Brain pericyte (primary cell): Measurements from ENCODE around the gene CROCC2.

Source experiments
- DNase-seq: peaks from one replicate; pipeline ENCODE4 v3.0.0-alpha.2; 2012; ENCODE audit warnings: low read depth, low spot score

The CROCC2 gene

DNA sequence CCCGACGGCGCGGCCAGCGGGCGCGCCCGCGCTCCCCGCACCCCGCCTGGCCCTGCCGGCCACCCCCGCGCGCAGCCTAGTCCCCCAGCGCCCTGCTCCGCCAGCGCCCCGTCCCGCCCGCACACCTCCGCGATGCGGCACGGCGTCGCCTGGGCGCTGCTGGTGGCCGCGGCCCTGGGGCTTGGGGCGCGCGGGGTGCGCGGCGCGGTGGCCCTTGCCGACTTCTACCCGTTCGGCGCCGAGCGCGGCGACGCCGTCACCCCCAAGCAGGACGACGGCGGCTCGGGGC lies 92.5 kb downstream of the CROCC2 start:
- DNase-seq = no peak

DNA sequence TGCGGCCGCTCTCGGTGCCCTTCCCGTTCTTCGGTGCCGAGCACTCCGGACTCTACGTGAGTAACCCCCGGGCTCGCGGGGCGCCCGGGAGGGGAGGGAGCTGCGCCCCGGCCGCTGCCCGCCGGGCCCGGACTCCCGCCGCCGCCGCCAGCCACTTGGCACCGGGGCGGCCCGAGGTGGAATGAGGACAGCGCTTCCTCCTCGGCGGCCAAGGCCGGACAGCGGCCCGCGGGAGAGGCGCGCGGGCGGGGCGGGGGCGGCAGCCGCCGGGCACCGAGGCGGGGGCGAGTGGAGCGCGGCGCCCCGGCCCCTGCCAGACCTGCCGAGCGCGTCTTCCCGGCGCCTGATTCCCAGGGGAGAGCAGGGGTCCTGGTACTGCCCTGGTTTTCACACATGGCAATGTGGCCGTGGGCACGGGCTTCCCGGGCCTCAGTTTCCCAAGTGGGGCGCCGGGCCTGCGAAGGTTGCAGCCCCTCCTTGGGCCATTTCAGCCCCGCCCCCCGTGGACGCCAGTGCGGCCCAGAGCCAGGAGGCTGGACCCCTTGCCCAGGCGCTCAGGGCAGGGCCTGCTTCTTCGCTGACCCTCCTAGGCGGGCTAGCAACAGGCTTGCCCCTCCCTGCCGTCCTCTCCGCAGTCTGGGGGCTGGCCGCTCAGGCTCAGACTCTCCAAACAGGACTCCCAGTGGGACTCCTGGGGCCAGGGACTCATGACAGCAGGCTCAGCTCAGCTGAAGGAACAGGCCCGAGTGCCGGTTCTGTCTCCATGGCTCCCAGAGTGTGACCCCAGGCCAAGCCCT lies 93.1 kb downstream of the CROCC2 start:
- DNase-seq = no peak

DNA sequence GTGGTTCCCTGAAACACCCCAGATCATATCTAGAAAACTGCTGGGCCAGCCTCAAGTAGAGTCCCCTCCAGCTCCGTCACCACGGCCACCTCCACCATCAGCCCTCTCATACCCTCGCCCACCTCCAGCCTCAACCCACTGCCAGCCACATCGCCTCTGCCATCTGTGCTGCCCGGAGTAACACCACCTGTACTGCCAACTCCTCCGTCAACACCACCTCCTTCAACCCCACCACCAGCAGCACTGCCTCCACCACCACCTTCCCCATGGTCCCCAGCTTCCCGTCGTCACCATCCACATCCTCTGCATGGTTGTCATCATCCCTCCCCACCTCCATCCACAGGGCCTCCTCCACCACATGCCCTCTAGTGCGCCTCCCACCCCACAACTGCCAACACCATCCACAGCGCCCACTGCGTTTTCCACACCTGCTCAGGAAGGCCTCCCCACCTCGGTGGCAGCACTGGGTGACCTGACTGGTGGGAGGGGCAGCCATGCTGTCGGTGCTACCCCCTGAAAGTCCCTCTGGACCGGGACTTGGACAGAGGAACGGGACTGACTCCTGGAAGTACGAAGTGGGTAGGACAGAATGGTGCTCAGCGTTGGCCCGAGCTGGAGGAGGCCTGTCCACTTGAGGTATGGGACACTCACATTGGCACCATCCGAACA lies 93.9 kb downstream of the CROCC2 start:
- DNase-seq = no peak

DNA sequence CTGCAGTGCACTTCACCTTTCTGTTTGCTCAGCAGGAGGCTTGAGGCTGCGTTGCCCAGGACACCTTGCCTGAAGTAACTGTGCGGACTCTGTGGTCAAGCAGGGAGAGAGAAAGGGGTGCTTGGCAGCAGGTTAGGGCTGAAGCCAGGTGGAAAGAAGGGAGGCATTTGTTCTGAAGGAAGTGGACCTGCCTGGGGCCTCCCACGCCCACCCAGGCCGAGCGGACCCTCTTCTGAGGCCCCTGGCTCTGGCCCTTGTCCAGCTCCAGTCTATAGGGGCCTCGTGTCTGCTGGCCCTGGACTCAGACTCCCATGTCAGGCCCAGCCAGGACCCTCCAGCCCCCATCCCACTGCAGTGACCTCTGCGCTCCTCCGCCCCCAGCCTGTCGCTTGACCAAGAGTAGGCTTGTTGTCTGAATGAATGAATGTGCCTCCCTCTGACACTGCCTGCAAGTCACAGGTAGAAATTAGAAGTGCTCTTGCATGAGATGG lies 94.7 kb downstream of the CROCC2 start:
- DNase-seq = no peak

DNA sequence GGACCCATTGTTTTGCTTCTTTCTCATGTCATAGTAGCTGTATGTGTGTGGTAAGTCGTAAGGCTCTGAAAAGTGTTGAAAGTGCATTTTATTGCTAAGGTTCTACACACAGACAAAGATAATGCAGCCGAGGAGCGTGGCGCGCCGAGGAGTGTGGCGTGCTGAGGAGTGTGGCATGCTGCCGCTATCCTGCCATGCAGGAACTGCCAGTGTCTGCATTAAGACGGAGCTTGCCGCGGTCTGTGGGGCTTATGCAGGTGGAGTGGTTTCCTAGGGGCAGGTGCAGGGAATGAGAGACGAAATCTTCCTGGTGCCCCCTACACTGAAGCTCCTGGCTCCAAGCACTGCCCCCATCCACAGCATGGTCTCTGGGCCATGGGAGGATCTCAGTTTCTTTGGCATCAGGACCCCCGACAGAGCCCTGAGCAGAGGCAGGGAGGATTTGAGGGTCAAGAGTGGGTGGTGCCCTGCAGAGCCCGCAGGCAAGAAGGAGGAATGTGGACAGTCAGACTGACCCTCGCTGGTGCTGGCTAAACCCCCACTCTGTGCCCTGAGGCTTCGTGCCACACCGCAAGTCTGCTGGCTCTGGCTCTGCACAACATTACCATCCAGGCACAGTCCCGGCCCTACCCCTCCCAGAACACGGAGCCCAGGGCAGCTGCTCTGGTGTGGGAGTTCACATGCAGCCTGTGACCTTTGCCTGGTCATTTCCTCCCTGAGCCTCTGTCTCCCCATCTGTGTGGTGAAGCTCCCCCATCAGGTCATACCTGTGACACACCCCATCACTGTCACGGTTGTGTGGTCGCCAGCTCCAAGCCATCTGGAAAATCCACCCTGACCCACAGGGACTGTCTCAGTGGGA lies 95.5 kb downstream of the CROCC2 start:
- no peak for DNase-seq

DNA sequence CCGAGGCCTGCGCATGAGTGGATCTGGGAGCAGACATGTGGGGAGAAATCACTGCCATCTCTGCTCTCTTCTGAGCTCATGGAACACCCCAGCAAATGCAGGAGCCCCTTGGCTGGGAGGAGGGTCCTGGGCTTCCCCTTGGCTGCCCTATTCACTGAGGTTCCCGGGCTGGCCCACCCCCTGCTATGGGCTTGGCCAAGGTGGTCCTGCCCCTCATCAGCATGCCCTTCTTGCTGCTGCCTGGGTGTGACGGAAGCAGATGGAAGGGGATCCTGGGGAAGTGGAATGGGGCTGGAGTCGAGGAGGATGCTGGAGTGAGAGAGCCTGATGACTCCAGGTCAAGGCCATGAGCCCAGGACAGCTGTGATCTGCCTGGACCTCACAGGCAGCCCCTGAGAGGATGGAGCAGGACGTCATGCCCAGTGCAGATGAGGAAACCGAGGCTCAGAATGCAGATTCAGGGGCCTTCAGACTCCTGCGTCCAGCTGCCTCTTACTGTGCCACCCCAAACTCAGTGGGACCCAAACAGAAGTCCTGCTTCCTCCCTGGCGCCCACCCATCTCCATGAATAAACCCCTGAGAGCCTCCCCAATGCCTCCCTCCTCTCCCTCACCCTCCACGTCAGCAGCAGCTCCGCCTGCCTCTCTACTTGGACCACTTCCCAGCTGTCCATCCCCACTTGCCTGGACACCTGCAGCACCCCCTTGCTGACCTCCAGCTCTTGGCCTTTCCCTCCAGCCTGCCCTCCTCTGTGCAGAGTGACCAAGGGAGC lies 96.3 kb downstream of the CROCC2 start:
- DNase-seq = no peak

DNA sequence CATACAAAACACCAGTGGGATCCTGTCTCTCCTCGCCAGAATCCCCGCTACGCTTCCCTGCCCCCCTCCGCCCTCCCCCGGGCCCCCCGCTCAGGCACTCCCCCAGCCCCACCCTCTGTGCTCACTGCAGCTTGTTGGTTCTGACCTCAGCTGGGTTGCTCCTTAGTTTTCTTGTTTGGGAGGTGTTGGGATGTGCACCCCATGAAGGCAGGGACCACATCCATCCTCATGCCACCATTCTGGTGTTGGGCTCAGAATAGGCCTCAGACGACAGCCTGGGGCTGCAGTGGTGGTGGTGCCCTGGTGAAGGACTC lies 96.9 kb downstream of the CROCC2 start:
- no peak for DNase-seq

DNA sequence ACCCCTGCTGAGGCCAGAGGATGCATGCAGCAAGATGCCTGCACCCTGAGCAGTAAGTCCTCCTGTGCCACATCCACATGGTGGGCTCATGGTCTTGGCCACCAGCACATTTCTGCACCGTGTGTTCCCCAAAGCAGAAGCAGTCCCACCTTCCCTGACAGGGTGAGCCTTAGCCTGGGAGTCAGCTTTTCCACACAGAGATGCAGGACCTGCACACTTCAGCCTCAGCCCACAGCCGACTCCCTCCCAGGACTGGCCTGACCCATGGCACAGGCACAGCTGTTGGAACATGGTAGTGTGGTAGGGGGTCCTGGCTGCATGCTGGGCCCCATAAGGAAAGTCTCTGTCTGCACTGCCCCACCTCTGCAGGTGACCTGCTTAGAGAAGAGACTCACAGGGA lies 97.2 kb downstream of the CROCC2 start:
- DNase-seq = no peak

DNA sequence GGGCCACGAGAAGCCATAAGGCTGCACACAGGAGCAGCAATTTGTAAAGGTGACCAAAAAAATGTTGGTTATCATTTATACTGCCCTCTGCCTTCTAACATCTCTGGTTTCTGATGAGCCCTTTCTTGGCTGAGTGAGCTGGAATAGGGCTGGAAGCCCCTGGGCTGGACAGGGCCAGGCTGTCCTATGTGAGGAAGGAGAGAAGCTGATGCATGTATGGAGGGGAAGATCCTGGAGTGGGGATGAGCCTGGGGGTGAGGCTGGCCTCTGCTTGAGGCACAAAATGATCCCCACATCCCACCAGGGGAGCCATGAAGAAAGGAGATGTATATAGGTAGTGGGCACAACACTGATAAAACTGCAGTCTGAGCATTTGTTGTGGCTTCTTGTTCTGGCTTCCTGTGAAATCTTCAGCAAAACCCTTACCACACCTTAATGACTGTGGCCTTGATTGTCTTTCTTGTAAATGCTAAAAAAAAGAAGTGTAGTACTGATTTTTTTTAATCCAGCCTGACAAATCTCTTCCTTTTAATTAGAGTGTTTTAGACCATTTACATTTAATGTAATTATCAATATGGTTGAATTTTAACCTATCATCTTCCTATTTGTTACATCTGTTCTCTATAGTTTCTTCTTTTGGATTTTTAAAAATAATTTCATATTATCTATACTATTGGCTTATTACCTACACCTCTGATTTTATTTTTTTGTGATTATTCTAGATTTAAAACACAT lies 97.9 kb downstream of the CROCC2 start:
- DNase-seq = no peak

DNA sequence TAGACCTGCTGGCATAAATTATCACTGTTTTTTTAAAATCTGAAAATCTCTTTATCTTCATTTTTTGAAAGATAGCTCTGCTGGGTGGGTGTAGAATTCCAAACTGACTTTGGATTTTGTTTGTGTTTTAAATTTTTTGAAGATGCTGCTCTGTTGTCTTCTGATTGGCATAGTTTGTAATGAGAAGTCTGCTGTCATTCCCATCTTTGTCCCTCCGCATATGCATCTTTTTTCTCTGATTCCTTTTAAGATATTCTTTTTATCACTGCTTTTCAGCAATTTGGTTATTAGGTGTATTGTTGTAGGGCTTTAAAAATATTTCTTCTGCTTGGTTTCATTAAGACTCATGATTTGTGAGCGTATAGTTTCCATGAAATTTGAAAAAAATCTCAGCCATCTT lies 99.4 kb downstream of the CROCC2 start:
- DNase-seq = no peak

DNA sequence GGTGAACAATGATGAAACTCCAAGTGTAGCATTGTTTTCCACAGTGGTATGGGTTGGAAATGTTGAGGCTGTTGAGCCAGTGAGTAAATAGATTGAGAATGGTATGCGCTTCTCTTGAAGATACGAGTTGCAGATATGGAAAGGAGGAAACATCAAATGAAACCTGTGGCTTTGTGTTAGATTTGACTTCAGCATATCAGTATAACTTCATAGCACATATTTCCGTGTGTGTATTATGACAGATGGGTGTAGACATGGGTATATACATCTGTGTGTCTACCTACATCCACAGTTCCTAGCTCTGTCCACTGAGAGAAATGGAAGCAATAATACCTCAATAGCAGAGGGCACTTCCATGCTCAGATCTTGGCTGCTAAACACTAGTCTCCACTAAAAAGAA lies 100.3 kb downstream of the CROCC2 start:
- DNase-seq = no peak

DNA sequence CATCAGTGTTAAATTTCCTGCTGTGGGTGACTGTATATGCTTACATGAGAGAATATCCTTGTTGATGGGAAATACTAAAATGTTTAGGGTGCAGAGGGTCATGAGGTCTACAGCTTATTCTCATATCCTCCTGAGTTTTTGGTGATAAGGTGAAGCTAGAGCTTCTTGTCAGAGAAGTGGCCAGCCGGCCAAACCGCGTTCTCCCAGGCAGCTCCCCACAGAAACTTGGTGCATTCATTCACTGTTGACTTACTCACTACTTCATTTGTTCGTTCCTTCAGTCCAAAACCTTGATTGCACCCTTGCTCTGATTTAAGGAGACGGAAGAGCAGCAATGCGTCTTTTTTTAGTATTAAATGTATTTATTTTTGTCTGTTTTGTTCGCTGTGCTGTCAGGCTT lies 101.0 kb downstream of the CROCC2 start:
- no peak for DNase-seq

DNA sequence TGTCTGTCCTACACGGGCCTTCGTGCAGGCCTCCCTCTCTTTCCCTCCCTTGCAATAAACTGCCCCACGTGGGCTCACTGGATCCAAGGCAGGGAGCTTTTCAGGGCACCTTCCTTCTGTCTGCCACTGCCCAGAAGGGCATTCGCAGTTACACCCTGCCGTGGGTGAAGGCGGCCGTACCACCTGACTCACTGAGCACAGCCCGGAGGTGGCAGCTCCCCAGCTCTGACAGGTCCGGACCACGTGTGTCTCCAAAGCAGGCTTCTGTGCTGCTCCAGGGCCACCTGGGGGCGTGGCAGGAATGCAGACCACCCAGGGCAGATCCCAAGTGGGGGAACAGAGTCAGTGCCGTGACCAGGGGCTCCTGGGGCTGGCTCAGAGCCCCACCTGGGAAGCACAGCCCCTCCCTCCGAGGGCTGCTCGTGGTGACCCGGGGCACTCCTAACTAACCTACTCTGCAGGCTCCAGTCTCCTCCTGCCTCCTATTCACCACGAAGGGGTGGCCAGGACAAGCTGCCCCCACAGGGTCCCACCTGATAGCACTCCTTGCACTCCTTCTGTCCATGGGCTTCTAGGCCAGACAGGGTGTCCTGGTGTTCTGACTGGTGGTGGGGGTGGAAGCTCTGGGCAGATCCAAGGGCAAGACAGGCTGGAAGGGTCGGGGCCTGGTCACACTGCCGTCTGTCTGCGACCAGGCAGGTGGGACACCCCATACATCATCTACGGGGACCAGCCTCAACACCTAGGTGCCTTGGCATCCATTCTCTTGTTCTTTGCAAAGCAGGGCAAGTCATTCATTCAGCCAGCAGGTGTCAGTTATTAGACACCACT lies 102.0 kb downstream of the CROCC2 start:
- DNase-seq = no peak

DNA sequence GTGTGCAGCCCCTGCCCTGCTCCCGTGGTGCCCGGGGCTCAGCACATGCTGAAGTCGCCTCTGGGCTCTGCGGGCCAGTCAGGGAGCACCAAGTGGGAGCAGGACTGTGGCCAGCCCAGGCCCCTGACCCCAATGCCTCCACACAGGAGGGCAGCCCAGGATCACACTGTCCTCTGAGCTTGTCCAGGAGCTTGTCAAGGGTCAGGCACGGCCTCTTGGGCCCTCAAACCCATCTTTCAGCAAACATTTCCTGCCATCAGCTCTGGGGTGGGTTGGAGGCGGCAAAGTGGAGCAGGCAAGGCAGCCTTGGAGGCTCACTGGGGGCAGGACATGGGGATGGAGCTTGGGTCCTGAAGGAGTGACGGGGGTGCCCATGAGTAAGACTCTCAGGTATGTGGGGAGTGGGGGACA lies 102.6 kb downstream of the CROCC2 start:
- no peak for DNase-seq

DNA sequence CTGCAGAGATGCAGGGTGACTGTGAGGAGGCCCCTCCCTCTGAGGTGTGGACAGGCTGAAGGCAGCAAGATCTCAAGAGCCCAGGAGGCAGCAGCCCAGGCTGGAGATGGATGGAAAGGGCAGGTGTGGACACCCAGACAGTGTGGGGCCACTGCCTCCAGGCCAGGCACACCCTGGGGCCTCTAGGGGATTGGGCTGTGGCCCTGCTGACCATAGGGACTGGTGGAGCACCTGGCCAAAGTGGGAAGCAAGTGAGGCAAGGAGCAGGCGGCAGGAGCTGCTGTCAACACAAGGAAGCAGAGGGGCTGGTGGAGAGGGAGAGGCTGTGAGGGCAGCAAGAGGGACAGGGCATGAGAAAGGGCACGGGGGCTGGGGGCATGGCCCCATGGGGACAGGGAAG lies 103.1 kb downstream of the CROCC2 start:
- no peak for DNase-seq

DNA sequence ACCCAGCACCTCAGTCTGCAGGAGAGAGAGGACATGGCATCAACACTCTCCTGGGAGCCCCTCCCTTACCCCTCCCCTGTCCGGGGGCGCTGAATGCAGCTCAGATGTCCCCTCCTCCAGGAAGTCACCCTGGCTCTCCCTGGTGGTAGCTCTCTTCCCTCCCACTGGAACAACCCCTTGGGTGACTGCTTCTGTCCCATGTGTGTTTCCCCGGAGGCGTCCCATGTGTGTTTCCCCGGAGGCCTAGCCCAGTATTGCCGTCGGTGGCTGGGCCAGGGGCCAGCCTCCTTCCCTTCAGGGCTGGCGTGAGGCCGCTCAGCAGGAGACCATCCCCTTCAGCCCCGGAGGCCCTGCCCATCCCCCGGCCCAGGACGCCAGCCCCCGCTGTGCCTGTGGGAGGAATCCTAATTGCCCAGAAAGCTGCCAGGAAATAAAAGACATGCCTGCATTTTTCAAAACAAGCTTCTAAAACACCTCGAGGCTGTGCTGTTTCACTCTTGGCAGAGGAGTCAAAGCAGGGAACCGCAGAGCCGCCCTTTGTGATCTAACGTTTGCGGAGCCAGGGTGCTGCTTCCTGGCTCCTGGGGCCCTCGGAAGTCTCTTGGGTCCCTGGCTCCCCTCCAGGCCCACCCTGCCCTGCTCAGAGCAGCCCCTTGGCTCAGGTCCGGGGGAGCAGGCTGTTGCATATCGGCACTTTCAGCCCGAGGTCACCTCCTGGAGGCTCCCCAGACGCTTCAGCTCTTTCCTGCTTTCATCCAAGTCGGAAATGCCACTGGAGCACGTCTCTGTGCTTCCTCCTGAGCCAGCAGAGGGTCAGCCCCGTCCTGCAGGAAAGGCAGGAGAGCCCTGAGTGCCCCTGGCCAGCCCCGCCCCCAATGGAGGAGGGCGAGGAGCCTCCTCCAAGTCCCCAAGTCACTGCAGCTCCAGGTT lies 103.7 kb downstream of the CROCC2 start:
- DNase-seq = no peak

DNA sequence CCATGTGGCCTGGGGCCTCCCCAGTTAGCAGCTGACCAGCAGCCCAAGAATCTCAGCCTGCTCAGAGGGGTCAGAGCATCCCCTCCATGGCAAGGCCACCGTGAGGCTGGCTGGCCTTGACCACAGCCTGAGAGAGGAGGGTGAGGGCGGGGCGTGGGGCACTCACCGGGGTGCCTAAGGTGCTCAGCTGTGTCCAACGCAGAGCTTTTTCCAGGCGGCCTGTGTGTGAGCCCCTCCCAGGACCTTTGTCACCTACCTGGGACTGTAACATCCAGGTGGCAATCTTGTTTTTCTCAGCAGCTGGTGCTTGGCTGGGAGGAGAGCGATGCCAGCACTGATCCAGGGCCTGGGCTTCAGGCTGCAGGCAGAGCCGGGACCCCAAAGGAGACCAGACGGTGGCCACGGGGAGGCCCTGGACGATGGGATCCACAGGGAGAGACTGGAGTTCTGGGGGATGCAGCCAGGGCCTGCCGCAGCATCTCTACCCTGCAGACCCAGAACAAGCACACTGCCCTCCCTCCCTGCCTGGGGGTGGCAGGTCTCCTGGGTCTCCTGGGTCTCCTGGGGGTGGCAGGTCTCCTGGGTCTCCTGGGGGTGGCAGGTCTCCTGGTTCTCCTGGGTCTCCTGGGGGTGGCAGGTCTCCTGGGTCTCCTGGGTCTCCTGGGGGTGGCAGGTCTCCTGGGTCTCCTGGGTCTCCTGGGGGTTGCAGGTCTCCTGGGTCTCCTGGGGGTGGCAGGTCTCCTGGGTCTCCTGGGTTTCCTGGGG lies 104.6 kb downstream of the CROCC2 start:
- DNase-seq = no peak

DNA sequence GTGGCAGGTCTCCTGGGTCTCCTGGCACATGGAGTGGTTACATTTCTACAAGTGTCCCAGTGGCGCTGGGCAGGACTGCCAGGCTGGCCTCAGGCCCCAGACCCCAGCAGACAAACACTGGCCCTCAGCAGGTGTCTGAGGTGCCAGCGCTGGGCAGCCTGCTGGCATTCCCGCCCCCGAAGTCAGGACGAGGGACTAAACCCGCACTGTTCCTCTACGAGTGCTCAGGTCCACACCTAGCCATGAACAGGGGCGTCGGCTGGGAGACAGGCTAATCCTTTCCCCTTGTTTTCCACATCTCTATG lies 105.1 kb downstream of the CROCC2 start:
- DNase-seq = no peak
